Skeletal muscle tissue (tissue), 4 donors: ENCODE results near the gene HLA-DRB1. TPM values are rescaled to one million over a fixed set of nuclear protein-coding genes. Genes with fewer than 3 reads are reported as not detected.

Experiments
- H3K27ac ChIP-seq: one replicate; pipeline ENCODE4 v1.7.0; 2013; ENCODE audit warnings: mild to moderate bottlenecking, low read depth, low read length, inconsistent platforms
- H3K27me3 ChIP-seq, 3 donors: one replicate each; pipeline ENCODE4 v1.7.0; 2013; ENCODE audit warnings: low read length in 3 of 3; ENCODE audit not compliant: control insufficient read depth in 3 of 3, insufficient read depth in 3 of 3
- H3K36me3 ChIP-seq, 3 donors: one replicate each; pipeline ENCODE4 v1.7.0; 2013; ENCODE audit warnings: low read length in 3 of 3; ENCODE audit not compliant: control insufficient read depth in 3 of 3, insufficient read depth in 3 of 3
- H3K4me1 ChIP-seq, 3 donors: one replicate each; pipeline ENCODE4 v1.7.0; 2013; ENCODE audit warnings: low read length in 3 of 3, mild to moderate bottlenecking in 3 of 3; ENCODE audit not compliant: control insufficient read depth in 3 of 3, insufficient read depth in 3 of 3
- H3K4me3 ChIP-seq, 3 donors: one replicate each; pipeline ENCODE4 v1.7.0; 2013; ENCODE audit warnings: low read length in 3 of 3
- H3K9ac ChIP-seq, 3 donors: one replicate each; pipeline ENCODE4 v1.7.0; 2013; ENCODE audit warnings: low read length in 3 of 3, mild to moderate bottlenecking in 3 of 3, moderate library complexity in 2 of 3, low read depth in 1 of 3
- H3K9me3 ChIP-seq, 3 donors: one replicate each; pipeline ENCODE4 v1.7.0; 2013; ENCODE audit warnings: low read length in 3 of 3; ENCODE audit not compliant: control insufficient read depth in 3 of 3
- total RNA-seq: library from RNA; depleted of rRNA; stranded (reverse); fragments of >200 nt; gene quantifications from one replicate; pipeline ENCODE4 v1.2.3, GENCODE V29; 2014
- donor health status: Osteomylitis.

HLA-DRB1 gene
- total RNA-seq, 1 donor from 2014 or later: 28.7 TPM

DNA sequence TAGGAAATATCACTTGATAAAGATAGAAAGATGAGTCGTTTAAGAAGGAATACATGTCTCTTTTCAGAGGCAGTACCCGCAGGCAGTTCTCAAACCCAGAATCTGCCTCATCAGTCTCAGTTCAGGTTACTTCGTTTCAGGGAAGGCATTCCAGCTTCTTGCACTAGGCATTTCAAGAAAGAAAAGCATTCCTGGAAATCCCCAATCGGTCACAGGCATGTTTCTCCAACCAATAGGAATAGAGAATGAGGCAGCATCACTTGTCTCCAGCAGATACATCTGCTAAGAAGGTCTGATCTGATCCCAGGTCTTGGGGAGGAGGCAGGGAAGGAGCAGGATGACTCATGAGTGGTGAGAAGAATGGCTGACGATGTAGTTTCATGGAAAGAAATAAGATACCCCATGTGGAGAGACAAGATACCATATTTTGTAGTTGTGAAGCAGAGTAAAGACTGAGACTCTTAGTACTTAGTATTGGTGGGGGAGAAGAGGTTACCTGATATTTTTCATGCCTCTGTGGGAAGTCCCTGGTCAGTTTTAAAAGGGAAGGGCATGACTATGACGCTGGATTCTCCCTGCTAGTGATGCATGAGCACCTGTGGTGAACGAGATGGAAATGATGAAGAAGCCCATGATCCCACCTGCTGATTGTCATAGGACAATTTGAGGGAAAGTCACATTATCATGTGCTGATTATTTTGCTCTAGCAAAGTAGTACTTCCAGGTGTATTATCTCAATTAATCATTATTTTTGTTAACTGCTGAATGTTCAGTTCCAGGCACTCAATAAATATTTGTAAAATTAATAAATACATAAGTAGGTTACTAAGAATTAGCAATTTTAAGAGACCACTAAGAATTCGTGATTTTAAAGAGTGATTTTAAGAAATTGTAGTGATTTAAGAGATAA lies 20.3 kb upstream of the HLA-DRB1 start:
- no peaks in the 10 kb centered on the region for H3K36me3 ChIP-seq
- peaks cover 0 to 6% (median 0%) of the 10 kb centered on the region in 3 donors for H3K27me3 ChIP-seq
- peak overlapping the region in 1 of 3 donors; percentile 28 for H3K4me3 ChIP-seq
- H3K9me3 ChIP-seq: no peaks in the 10 kb centered on the region
- no peaks in the 10 kb centered on the region for H3K4me1 ChIP-seq
- no peak overlapping the region for H3K9ac ChIP-seq
- H3K27ac ChIP-seq: peak overlapping the region; percentile 64

- Histone ChIP-seq H3K4me3 (peak overlapping the region in 1 of 3 donors; percentile 28), H3K36me3 (no peaks in the 10 kb centered on the region), H3K27me3 (peaks cover 0 to 6% (median 0%) of the 10 kb centered on the region in 3 donors), H3K27ac (peak overlapping the region; percentile 64), H3K9me3 (no peaks in the 10 kb centered on the region), H3K9ac (no peak overlapping the region), H3K4me1 (no peaks in the 10 kb centered on the region)
These were observed 19.7 kb upstream of the HLA-DRB1 start for GRCh38 chr6:32609391-32609730.

GRCh38 chr6:32608362-32608761 lies 18.7 kb upstream of the HLA-DRB1 start:
- Histone ChIP-seq H3K27ac (no peak overlapping the region), H3K9me3 (no peaks in the 10 kb centered on the region), H3K4me3 (no peak overlapping the region), H3K36me3 (no peaks in the 10 kb centered on the region), H3K27me3 (peaks cover 0 to 6% (median 0%) of the 10 kb centered on the region in 3 donors), H3K9ac (no peak overlapping the region), H3K4me1 (no peaks in the 10 kb centered on the region)

DNA sequence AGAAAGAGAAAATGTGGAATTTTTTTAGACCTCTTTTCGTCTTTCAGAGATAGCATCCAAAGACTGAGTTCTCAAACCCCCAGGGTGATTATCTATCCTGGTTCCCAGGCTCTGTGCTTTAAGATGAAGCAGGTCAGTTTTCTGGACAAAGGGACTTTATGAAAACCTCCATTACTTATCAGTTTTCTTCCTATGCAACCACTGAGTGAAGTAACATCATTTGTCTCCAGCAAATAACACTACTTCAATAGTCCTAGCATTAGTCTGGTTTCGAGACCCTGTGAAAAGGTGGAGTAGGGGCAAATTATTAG lies 18.3 kb upstream of the HLA-DRB1 start:
- H3K4me3 ChIP-seq: no peak overlapping the region

DNA sequence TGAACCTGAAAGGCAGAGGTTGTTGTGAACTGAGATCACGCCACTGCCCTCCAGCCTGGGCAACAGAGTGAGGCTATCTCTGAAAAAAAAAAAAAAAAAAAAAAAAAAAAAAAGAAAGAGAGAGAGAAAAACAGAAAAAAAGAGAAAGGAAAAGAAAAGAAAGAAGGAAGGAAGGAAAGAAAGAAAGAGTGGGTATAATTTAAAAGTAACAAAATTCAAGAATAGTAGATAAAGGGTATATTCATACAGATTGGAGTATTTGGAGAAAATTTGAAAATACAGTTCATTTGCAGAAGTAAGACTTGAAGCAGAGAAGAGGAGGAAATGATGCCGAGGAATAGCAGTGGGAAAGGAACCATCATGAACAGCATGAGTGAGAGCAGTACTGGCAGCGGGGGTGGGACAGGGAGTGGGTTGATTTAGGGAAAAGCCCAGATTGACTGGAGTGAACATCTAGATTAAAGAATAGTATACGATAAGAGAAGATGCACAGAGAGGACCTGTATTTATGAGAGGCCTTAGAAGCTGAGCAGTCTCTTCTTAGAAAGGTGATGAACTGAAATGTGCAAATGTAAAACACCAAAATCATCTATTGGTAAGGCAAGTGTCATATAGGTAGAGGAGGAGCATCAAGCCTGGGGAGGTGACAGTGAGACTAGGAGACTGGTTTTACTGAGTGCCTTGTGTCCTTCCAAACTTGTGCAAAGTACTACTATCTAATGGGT lies 17.8 kb upstream of the HLA-DRB1 start:
- Histone ChIP-seq H3K9ac (no peak overlapping the region), H3K36me3 (no peaks in the 10 kb centered on the region), H3K9me3 (no peaks in the 10 kb centered on the region), H3K4me1 (no peaks in the 10 kb centered on the region), H3K27me3 (peaks cover 0 to 6% (median 0%) of the 10 kb centered on the region in 3 donors), H3K27ac (no peak overlapping the region), H3K4me3 (no peak overlapping the region)

More for the DNA sequence above, 18.3 kb upstream of the HLA-DRB1 start:
- H3K9ac ChIP-seq: no peak overlapping the region
- no peaks in the 10 kb centered on the region for H3K36me3 ChIP-seq
- H3K9me3 ChIP-seq: no peaks in the 10 kb centered on the region
- H3K27me3 ChIP-seq: peaks cover 0 to 6% (median 0%) of the 10 kb centered on the region in 3 donors
- H3K4me1 ChIP-seq: no peaks in the 10 kb centered on the region
- H3K27ac ChIP-seq: no peak overlapping the region

DNA sequence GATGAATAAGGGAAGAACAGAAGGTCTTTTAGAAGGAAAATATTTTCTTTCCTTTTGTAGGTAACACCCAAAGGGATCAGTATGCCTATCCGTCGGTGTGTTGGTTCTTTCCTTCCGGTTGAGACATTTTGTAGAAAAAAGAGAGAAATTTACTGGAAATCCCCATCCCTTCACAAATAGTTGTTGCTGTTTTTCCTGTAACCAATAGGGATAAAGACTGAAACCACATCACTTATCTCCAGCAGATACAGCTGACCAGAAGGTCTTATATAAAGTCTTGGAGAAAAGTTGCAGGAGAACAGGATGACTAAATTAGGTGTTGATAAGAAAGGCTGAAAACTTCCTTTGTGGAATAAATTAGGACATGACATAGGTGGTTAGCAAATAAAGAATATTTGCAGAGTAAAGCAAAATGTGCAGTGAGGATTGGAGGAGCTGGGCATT lies 14.8 kb upstream of the HLA-DRB1 start:
- no peaks in the 10 kb centered on the region for H3K36me3 ChIP-seq
- H3K27ac ChIP-seq: peak overlapping the region; percentile 40
- no peak overlapping the region for H3K9ac ChIP-seq
- no peaks in the 10 kb centered on the region for H3K9me3 ChIP-seq
- no peaks in the 10 kb centered on the region for H3K4me1 ChIP-seq
- peaks cover 0 to 6% (median 0%) of the 10 kb centered on the region in 3 donors for H3K27me3 ChIP-seq
- H3K4me3 ChIP-seq: no peak overlapping the region

- no peaks in the 10 kb centered on the region for H3K4me1 ChIP-seq
- H3K4me3 ChIP-seq: no peak overlapping the region
- no peaks in the 10 kb centered on the region for H3K36me3 ChIP-seq
- peaks cover 0 to 6% (median 0%) of the 10 kb centered on the region in 3 donors for H3K27me3 ChIP-seq
- H3K9ac ChIP-seq: no peak overlapping the region
- no peaks in the 10 kb centered on the region for H3K9me3 ChIP-seq
- H3K27ac ChIP-seq: no peak overlapping the region
These were observed 14.2 kb upstream of the HLA-DRB1 start for GRCh38 chr6:32603888-32604287.

GRCh38 chr6:32603222-32603621 lies 13.6 kb upstream of the HLA-DRB1 start:
- no peaks in the 10 kb centered on the region for H3K4me1 ChIP-seq
- no peaks in the 10 kb centered on the region for H3K9me3 ChIP-seq
- no peak overlapping the region for H3K27ac ChIP-seq
- H3K27me3 ChIP-seq: peaks cover 0 to 6% (median 0%) of the 10 kb centered on the region in 3 donors
- H3K4me3 ChIP-seq: no peak overlapping the region
- no peak overlapping the region for H3K9ac ChIP-seq
- no peaks in the 10 kb centered on the region for H3K36me3 ChIP-seq

DNA sequence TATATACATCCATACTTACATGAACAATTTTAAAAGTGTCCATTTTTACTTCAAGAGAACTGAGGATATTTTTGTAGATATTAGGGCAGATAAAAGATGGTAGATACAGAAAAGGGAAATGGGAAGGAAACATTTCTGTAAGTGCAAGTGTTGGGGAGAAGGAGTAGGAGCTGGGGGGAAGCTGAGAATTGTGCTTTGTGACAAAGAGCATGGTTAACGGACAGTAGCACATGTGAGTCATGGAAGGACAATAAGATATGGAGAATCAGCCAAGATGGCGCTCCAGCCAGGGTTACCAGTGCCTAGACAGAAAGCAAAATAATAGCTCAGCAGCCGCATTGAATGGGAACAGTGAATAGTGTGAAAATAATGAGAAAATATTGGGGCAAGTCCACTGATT lies 12.7 kb upstream of the HLA-DRB1 start:
- Histone ChIP-seq H3K27me3 (peaks cover 0 to 4% (median 0%) of the 10 kb centered on the region in 3 donors), H3K27ac (no peak overlapping the region)

DNA sequence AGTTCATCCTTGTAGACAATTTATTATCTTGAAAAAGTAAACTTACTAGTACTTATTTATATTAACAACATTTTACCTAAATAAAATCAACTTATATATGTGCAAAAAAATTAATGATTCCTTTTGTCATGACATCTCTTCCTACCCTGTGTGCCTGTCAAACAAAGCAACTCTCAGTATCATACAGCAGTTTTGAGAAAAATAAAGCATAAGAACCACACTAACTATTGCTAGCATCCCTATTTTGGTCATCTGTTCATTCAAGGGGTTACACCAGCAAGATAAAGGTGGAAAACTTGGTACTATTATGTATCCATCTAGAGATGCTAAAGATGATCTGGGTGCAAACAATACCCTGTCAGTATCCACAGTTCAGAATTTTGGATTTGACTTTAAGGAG lies 7.4 kb upstream of the HLA-DRB1 start:
- no peaks in the 10 kb centered on the region for H3K27me3 ChIP-seq
- no peak overlapping the region for H3K9ac ChIP-seq
- no peaks in the 10 kb centered on the region for H3K4me1 ChIP-seq
- no peak overlapping the region for H3K4me3 ChIP-seq
- no peaks in the 10 kb centered on the region for H3K9me3 ChIP-seq
- no peak overlapping the region for H3K27ac ChIP-seq
- H3K36me3 ChIP-seq: no peaks in the 10 kb centered on the region

More for the DNA sequence above, 12.7 kb upstream of the HLA-DRB1 start:
- no peaks in the 10 kb centered on the region for H3K36me3 ChIP-seq
- H3K9me3 ChIP-seq: no peaks in the 10 kb centered on the region
- no peak overlapping the region for H3K4me3 ChIP-seq
- H3K9ac ChIP-seq: no peak overlapping the region
- no peaks in the 10 kb centered on the region for H3K4me1 ChIP-seq
